ENCODE measurements around the gene SH3PXD2A.

- no peak for TF ChIP-seq CTCF (IDR thresholded peaks at IDR 0.05)
- TF ChIP-seq POLR2A (IDR thresholded peaks at IDR 0.05), result no peak
These were observed 43.4 kb downstream of the SH3PXD2A start for GRCh38 chr10:103812004-103812403.

Measured in adrenal gland (tissue), 5 donors.